ENCODE measurements around the gene URAD. TPM values are rescaled to one million over a fixed set of nuclear protein-coding genes. Genes with fewer than 3 reads are reported as not detected.
"Not testable (repeated sequence)": the region's sequence is repeated elsewhere in the genome, so short reads cannot be mapped to it uniquely, and the experiment has no call there.

URAD gene
- total and polyA plus RNA-seq, 12 donors, result not detected

- Histone ChIP-seq H3K36me3 (replicated peaks in 1 of 2) (no peaks in the 10 kb centered on the region), H3K4me1 (replicated peaks in 1 of 2) (no peaks in the 10 kb centered on the region), H3K4me3 (no peak overlapping the region), H3K27me3 (no peaks in the 10 kb centered on the region), H3K9me3 (replicated peaks in 1 of 3) (no peaks in the 10 kb centered on the region), H3K27ac (no peak overlapping the region)
- no peak for DNase-seq
- intact Hi-C loops (cut with DNase I), result no loop called here
- TF ChIP-seq POLR2A (IDR thresholded peaks at IDR 0.05) (no peak), CTCF (IDR thresholded peaks at IDR 0.05) (no peak)
Measured at GRCh38 chr13:28012896-28013295, 24.4 kb upstream of the URAD start.

- intact Hi-C loops (cut with DNase I), result no loop called here
- H3K4me1 ChIP-seq (replicated peaks in 1 of 2), result no peaks in the 10 kb centered on the region
- H3K36me3 ChIP-seq (replicated peaks in 1 of 2), result no peaks in the 10 kb centered on the region
- no peaks in the 10 kb centered on the region for H3K9me3 ChIP-seq (replicated peaks in 1 of 3)
- 73 to 83% (median 76%) methylated on average over 4 of the region's 4 CpGs for WGBS, 4 donors
- H3K27ac ChIP-seq, result no peak overlapping the region
- DNase-seq, result no peak
- H3K27me3 ChIP-seq, result no peaks in the 10 kb centered on the region
- H3K4me3 ChIP-seq, result no peak overlapping the region
- no peak for TF ChIP-seq POLR2A (IDR thresholded peaks at IDR 0.05)
Measured at GRCh38 chr13:28012383-28012782, 23.9 kb upstream of the URAD start.

- no peak for DNase-seq
- no peaks in the 10 kb centered on the region for H3K4me1 ChIP-seq (replicated peaks in 1 of 2)
- no peak overlapping the region for H3K4me3 ChIP-seq
- intact Hi-C loops (cut with DNase I), result no loop called here
- TF ChIP-seq POLR2A (IDR thresholded peaks at IDR 0.05) (no peak), CTCF (IDR thresholded peaks at IDR 0.05) (no peak)
- 66 to 73% (median 69%) methylated on average over 5 of the region's 5 CpGs for WGBS, 4 donors
- H3K36me3 ChIP-seq (replicated peaks in 1 of 2), result no peaks in the 10 kb centered on the region
- H3K27me3 ChIP-seq, result no peaks in the 10 kb centered on the region
- no peak overlapping the region for H3K27ac ChIP-seq
- H3K9me3 ChIP-seq (replicated peaks in 1 of 3), result no peaks in the 10 kb centered on the region
Measured at GRCh38 chr13:28010046-28010445, 21.6 kb upstream of the URAD start.

- H3K27ac ChIP-seq; H3K27me3 ChIP-seq; DNase-seq; H3K4me3 ChIP-seq; intact Hi-C loops (cut with DNase I); H3K9me3 ChIP-seq (replicated peaks in 1 of 3); H3K36me3 ChIP-seq (replicated peaks in 1 of 2); H3K4me1 ChIP-seq (replicated peaks in 1 of 2): not testable (repeated sequence)
- 89 to 97% (median 94%) methylated on average over 13 of the region's 13 CpGs for WGBS, 4 donors
Measured at GRCh38 chr13:28005016-28005415, 16.5 kb upstream of the URAD start.

GRCh38 chr13:28002886-28003698 is 14.6 kb upstream of the URAD start:
- no peak for DNase-seq
- Histone ChIP-seq H3K36me3 (replicated peaks in 1 of 2) (no peaks in the 10 kb centered on the region), H3K27ac (no peak overlapping the region), H3K4me1 (replicated peaks in 1 of 2) (no peaks in the 10 kb centered on the region), H3K27me3 (no peaks in the 10 kb centered on the region), H3K9me3 (replicated peaks in 1 of 3) (no peaks in the 10 kb centered on the region), H3K4me3 (no peak overlapping the region)
- intact Hi-C loops (cut with DNase I), result no loop called here
- TF ChIP-seq CTCF (IDR thresholded peaks at IDR 0.05) (no peak), POLR2A (IDR thresholded peaks at IDR 0.05) (no peak)
- WGBS, 4 donors, result 72 to 87% (median 83%) methylated on average over 6 of the region's 6 CpGs

Measured in adrenal gland (tissue), 12 donors.